K562 (cell line): ENCODE results near the gene STON2. TPM values are rescaled to one million over a fixed set of nuclear protein-coding genes. Genes with fewer than 3 reads are reported as not detected.

Experiments
- CHD4 ChIP-seq: fragments of 200-600 bp; sonication (generic); IDR thresholded peaks from 3 replicates; pipeline ENCODE4 v1.6.1; 2012; ENCODE audit warnings: low read depth, mild to moderate bottlenecking, mixed read lengths, low read length, inconsistent platforms; ENCODE audit not compliant: insufficient read depth, insufficient replicate concordance, poor library complexity, severe bottlenecking
- CHD7 ChIP-seq: fragments of 200-600 bp; sonication (generic); IDR thresholded peaks from one replicate; pipeline ENCODE4 v1.6.1; 2012; ENCODE audit warnings: mild to moderate bottlenecking, low read depth, low read length, inconsistent platforms
- HDAC8 ChIP-seq: fragments of 450-650 bp; IDR thresholded peaks from 2 replicates; pipeline ENCODE4 v1.6.1; 2016; ENCODE audit warnings: mild to moderate bottlenecking, missing genetic modification characterization, moderate library complexity, missing compliant biosample characterization
- ID3 ChIP-seq, 2 experiments: fragments of 250-450 bp in 1 of 2; fragments of 450-650 bp in 1 of 2; sonication (Bioruptor Pico) in 1 of 2; IDR thresholded peaks; 2 replicates each; pipeline versions ENCODE4 v1.6.1 to v1.8.0; 2016 to 2021; ENCODE audit warnings: mild to moderate bottlenecking in 2 of 2, moderate library complexity in 2 of 2, missing compliant biosample characterization in 1 of 2, missing genetic modification characterization in 1 of 2
- JUND ChIP-seq, 2 experiments: IDR thresholded peaks; 2 replicates in 1 of 2; 3 replicates in 1 of 2; pipeline ENCODE4 v1.6.1; 2011; ENCODE audit warnings: borderline replicate concordance in 2 of 2, low read depth in 2 of 2, low read length in 2 of 2, improper control_type of control experiment in 1 of 2, missing biosample characterization in 1 of 2, missing genetic modification characterization in 1 of 2, missing genetic modification reagents in 1 of 2
- KDM4B ChIP-seq, 2 experiments: fragments of 450-650 bp in 1 of 2; sonication (generic) in 1 of 2; IDR thresholded peaks; 2 replicates each; pipeline ENCODE4 v1.6.1; 2016 to 2017; ENCODE audit warnings: borderline replicate concordance in 2 of 2, antibody characterized with exemption in 1 of 2, low read depth in 1 of 2, mild to moderate bottlenecking in 1 of 2
- LEF1 ChIP-seq: fragments of 450-650 bp; IDR thresholded peaks from 2 replicates; pipeline ENCODE4 v1.6.1; 2016; ENCODE audit warnings: mild to moderate bottlenecking
- STAT6 ChIP-seq: sonication (generic); formaldehyde crosslinking; IDR thresholded peaks from 2 replicates; pipeline ENCODE4 v1.8.1; 2023; ENCODE audit warnings: mild to moderate bottlenecking, missing genetic modification reagents
- ZNF408 ChIP-seq: fragments of 250-450 bp; sonication (Bioruptor Pico); IDR thresholded peaks from 2 replicates; pipeline ENCODE4 v1.4.0; 2020; ENCODE audit warnings: low read depth, mild to moderate bottlenecking, moderate library complexity
- polyA plus RNA-seq, 8 experiments: library from polyadenylated mRNA; depleted of rRNA in 4 of 8; stranded (reverse) in 5 of 8; unstranded in 3 of 8; fragments of >200 nt; fragmentation: Nextera tagmentation in 2 of 8; fragmentation: Illumina TruSeq in 1 of 8; extraction: Ambion mirVana in 2 of 8; extraction: Trizol in 1 of 8; gene quantifications; 2 replicates each; pipeline versions ENCODE4 v1.2.1 to v1.2.3, GENCODE V29; 2011 to 2014; ENCODE audit warnings: inconsistent platforms in 1 of 8, missing spikeins in 1 of 8
- total RNA-seq, 7 experiments: library from RNA; depleted of rRNA in 6 of 7; stranded (reverse); fragments of >200 nt in 6 of 7; fragmentation: Illumina TruSeq in 2 of 7; extraction: Trizol in 2 of 7; gene quantifications; 2 replicates each; pipeline versions ENCODE4 v1.2.1 to v1.2.3, GENCODE V29; 2011 to 2021; ENCODE audit warnings: low replicate concordance in 1 of 7

Gene STON2
- total and polyA plus RNA-seq, 9 of the 15 experiments (the other 6 are each of a cell fraction or from before 2014, with no cell fraction given) = 7.8 to 99.3 (median 53.5) TPM

GRCh38 chr14:81432219-81432661, 32.1 kb upstream of the STON2 start (continued):
- no peak for TF ChIP-seq STAT6 (CRISPR knock-in tag)
- TF ChIP-seq HDAC8 (tag) = no peak
- TF ChIP-seq KDM4B (IDR thresholded peaks at IDR 0.05; ENCODE audit: borderline replicate concordance in 2 of 2, low read depth in 1 of 2) = no peak
- no peak for TF ChIP-seq CHD7
- 0 out of 2 replicates have a peak, but pooled peaks have one; percentile 14 for TF ChIP-seq LEF1
- no peak for TF ChIP-seq ZNF408
- no peak for TF ChIP-seq ID3 (CRISPR knock-in tag; IDR thresholded peaks at IDR 0.05)
- no peak for TF ChIP-seq ID3 (tag; IDR thresholded peaks at IDR 0.05)
- TF ChIP-seq JUND (IDR thresholded peaks at IDR 0.05; ENCODE audit: borderline replicate concordance, low read depth, low read length) = peak; percentile 89
- TF ChIP-seq JUND (tag; IDR thresholded peaks at IDR 0.05; ENCODE audit: borderline replicate concordance, low read depth, low read length) = peak; percentile 66; the same call in 2 of the 3 replicates
- no peak for TF ChIP-seq CHD4
